GM21447 (cell line): ENCODE data around the gene ADCK2.
"Not testable (repeated sequence)": the region's sequence is repeated elsewhere in the genome, so short reads cannot be mapped to it uniquely, and the experiment has no call there.

Experiments
- ATAC-seq: cut with Tn5 transposase; IDR thresholded peaks from one replicate; pipeline ENCODE4 v1.9.1; 2021; ENCODE audit not compliant: unreplicated experiment

Gene ADCK2

GRCh38 chr7:140691376-140692045, 18.8 kb downstream of the ADCK2 start:
- no peak for ATAC-seq

DNA sequence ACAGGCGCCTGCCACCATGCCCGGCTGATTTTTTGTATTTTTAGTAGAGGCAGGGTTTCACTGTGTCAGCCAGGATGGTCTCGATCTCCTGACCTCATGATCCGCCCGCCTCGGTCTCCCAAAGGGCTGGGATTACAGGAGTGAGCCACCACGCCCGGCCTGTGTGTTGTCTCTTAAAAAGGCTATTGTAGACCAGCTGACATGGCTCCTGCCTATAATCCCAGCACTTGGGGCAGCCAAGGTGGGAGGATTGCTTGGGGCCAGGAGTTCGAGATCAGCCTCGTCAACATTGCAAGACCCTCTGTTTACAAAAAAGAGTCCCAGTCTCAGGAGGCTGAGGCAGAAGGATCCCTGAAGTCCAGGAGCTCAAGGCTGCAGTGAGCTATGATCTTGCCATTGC, 21.1 kb downstream of the ADCK2 start:
- ATAC-seq, result not testable (repeated sequence)

- no peak for ATAC-seq
Observed at GRCh38 chr7:140694592-140694991, 21.8 kb downstream of the ADCK2 start.

DNA sequence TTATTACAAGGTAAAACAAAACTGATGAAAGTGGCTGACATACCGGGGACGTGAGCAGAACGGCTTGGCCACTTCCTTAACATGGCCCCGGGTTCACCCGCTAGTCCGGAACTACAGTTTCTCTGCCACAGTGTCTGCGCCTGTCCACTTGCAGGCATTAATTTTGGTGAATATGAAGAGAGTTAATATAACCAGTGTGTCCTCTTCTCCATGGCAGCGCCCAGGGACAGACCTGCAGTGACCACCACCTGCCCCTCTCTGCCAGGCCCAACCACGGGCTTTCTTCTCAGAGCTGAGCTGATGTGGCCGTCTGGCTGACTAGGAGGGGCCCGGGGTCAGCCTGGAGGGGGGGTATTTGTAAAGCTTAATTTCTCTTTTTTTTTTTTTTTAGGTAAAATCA, 22.6 kb downstream of the ADCK2 start:
- no peak for ATAC-seq

- no peak for ATAC-seq
Observed at GRCh38 chr7:140696024-140696679, 23.4 kb downstream of the ADCK2 start.

DNA sequence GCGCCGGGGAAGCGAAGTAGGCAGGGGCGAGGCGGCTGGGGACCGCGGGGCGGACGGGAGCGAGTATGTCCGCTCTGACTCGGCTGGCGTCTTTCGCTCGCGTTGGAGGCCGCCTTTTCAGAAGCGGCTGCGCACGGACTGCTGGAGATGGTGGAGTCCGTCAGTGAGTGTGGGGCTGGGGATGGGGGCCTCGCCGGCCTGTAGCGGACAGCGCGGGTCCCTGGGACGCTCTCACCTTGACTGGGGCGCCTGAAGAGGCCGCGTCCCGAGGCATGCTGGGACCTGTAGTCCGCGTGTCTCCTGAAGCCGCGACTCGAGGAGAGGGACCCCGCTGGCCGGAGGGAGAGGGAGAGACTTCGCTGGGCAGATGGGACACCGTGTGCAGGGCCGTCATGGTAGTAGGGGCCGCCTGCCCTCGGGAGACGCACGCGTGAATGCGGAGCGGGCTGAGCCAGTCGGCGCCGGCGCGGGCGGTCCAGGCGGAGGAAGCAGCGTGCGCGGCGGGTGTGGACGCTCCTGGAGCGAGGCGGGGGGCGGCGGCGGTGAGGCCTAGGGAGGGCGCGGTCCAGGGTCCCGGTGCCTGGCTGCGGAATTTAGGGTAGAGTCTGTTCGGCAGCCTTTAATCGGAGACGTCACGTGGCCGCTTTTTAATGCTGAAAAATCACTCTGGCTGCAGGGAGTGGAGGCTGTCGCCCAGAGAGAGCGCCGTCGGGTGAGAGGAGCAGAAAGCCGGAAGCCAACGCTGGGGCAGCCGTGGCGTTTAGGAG, 24.1 kb downstream of the ADCK2 start, which contains the start of gene NDUFB2:
NDUFB2 (plus strand) TSS at position 29 of the 767 bp plus-strand sequence; CDS start at position 66, 37 bp downstream.
- ATAC-seq, result peak; percentile 92

GRCh38 chr7:140697447-140698143, 24.9 kb downstream of the ADCK2 start:
- no peak for ATAC-seq

DNA sequence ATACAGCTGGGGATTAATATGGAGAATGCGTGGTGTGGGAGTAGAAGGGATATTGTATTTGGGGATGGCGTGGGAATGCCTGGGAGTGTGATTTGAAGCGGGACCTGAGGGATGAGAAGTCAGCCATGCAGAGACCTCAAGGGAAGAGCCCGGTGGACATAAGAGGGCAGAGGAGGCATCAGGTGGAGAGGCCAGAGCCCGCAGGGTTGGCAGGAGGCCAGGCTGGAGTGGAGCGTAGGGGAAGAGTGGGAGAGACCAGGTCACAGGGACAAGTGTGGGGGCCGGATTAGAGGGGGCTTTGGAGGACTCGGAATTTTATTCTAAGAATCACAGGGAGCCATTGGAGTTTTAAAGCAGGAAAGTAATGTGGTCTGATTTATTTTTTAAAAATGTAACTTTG, 25.7 kb downstream of the ADCK2 start:
- no peak for ATAC-seq

- no peak for ATAC-seq
Observed at GRCh38 chr7:140702774-140703173, 30.0 kb downstream of the ADCK2 start.

- no peak for ATAC-seq
Observed at GRCh38 chr7:140704205-140704604, 31.5 kb downstream of the ADCK2 start.

- no peak for ATAC-seq
Observed at GRCh38 chr7:140707132-140707531, 34.4 kb downstream of the ADCK2 start.

DNA sequence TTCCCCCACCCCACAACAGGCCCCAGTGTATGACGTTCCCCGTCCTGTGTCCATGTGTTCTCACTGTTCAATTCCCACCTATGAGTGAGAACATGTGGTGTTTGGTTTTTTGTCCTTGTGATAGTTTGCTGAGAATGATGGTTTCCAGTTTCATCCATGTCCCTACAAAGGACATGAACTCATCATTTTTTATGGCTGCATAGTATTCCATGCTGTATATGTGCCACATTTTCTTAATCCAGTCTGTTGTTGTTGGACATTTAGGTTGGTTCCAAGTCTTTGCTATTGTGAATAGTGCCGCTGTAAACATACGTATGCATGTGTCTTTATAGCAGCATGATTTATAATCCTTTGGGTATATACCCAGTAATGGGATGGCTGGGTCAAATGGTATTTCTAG, 36.0 kb downstream of the ADCK2 start:
- ATAC-seq, result not testable (repeated sequence)

- not testable (repeated sequence) for ATAC-seq
Observed at GRCh38 chr7:140712392-140712791, 39.6 kb downstream of the ADCK2 start.

DNA sequence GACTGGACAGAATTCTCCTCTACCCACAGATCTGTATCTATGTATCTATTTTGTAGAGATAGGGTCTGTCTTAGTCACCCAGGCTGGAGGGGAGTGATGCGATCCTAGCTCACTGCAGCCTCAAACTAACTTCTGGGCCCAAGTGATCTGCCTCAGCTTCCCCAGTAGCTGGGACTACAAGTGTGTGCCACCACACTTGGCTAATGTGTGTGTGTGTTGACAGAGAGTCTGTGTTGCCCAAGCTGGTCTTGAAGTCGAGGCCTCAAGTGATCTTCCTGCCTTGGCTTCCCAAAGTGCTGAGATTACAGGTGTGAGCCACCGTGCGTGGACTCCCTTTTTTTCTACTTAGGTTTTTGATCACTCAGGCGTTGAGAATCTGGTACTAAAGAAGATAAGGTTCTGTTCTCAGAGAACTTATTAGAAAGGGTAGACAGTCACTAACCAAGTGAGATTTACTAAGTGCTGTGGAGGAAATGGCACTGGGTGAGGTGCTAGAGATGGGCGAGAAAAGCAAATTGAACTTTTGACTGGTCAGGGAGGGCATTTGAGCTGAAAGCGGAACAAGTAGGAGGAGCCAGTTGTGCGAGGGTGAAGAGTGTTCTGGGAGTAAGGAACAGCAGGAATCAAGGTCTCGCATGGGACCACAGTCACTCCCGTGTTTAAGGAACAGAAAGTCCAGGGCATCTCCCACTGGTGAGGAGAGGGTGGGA, 41.7 kb downstream of the ADCK2 start:
- ATAC-seq, result no peak

DNA sequence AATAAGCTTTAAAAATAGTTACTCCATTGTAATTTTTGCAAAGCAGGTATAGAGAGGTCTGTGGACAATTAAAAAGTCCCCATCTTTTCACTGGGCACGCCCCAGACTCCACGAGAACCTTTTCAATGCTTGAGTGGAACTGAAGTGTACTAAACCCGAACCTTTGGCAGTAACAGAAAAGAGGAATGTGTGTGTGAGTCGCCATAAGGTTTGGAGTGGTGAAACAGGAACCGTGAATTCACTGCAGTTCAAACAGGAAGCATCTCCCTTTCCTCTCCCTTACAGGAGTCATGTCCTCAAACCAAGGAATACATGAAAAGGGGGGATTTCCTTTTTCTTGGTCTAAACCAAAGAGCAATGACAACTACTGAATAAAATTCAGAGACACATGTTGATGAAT, 47.0 kb downstream of the ADCK2 start:
- ATAC-seq, result no peak

GRCh38 chr7:140722254-140722653, 49.5 kb downstream of the ADCK2 start:
- ATAC-seq, result no peak

DNA sequence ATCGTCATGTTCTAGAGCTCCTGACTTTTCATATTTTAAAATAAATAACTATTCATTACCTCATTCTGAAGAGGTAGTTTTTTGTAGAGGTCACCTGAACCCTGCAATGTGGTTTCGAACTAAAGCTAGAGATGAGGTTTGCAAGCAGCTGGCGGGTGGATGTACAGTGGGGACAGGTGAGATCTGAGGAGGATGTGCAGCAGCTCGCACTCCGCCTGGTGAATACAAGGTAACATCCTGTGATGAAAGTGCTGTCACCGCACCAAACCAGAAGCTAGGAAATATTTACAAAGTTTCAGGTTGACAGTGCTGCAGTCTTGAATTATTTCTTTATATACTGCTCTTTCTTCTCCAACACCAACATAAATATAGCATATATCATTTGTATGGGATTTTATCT, 50.3 kb downstream of the ADCK2 start:
- ATAC-seq, result no peak

DNA sequence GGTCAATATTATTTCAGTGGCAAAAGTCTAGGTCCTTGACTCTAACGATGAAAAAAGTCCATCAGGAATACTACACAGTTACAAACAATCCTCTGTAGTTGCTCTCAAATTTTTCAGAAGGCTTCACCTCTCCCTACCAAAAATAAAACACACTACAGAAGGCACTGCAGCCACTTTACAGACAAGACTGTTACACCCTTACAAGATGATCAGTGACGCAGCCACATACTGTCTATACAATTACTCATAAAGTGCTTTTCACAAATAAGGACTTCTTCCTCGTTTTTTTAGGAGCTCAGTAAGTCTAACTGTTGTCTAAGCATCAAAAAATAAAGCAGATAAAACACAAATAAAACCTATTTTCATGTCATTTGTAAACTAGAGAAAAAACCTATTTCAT, 50.8 kb downstream of the ADCK2 start:
- ATAC-seq, result no peak

- no peak for ATAC-seq
Observed at GRCh38 chr7:140724706-140725105, 52.0 kb downstream of the ADCK2 start.

GRCh38 chr7:140726281-140726680, 53.5 kb downstream of the ADCK2 start:
- no peak for ATAC-seq

- no peak for ATAC-seq
Observed at GRCh38 chr7:140732416-140732815, 59.7 kb downstream of the ADCK2 start.
